Measurements from ENCODE around the gene LGR6. TPM values are rescaled to one million over a fixed set of nuclear protein-coding genes. Genes with fewer than 3 reads are reported as not detected.

LGR6 gene
- total and polyA plus RNA-seq, 2 of the 8 experiments (the other 6 are each of a cell fraction or from before 2014, with no cell fraction given) = 0.50 to 1.0 TPM

GRCh38 chr1:202148391-202148790 is 45.2 kb upstream of the LGR6 start (continued):
- TF ChIP-seq CHD7 (IDR thresholded peaks at IDR 0.05; ENCODE audit: insufficient replicate concordance, low read length) (no peak), SRF (IDR thresholded peaks at IDR 0.05; ENCODE audit: low read depth, low read length) (no peak), ATF2 (IDR thresholded peaks at IDR 0.05; ENCODE audit: low read length) (no peak), FOSL1 (IDR thresholded peaks at IDR 0.05; ENCODE audit: insufficient read depth, low read depth, low read length) (no peak), TAF1 (IDR thresholded peaks at IDR 0.05; ENCODE audit: low read depth, low read length) (no peak)
